HG03108 (cell line): ENCODE measurements around the gene ALS2CL.

Source experiments
- ATAC-seq: cut with Tn5 transposase; IDR thresholded peaks from one replicate; pipeline ENCODE4 v1.9.1; 2021; ENCODE audit warnings: moderate library complexity; ENCODE audit not compliant: unreplicated experiment

Gene ALS2CL

GRCh38 chr3:46716461-46717441 lies 23.3 kb upstream of the ALS2CL start:
- no peak for ATAC-seq

DNA sequence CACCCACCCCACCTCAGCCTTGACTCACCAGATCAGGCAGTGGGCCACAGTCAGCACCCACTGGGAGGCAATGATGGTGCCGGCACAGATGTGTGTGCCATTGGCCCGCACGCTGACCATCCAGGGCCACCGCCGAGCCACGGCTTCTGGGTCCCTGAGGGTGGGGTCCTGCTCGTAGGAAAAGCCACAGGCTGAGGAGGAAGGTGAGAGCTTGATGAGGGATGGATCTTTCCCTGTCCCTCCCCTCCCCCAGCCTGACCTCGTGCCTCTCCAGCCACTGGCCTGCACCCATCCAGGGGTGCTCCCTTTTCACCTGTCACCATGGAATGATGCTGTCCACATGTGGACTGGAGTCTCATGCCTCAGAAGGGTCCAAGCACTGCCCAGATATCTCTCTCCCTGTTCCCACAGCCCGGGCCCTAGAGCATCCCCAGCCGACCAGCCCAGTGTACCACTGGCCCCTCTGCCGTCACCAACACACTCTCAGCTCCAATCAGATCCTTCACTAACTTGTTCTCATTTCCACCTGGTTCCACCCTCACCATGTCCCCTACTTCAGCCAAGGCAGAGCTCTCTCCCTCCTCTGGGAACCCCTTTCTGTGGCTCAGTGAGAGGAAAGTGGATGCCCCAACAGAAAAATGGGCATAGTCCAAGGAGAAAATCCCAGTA lies 22.2 kb upstream of the ALS2CL start:
- no peak for ATAC-seq

DNA sequence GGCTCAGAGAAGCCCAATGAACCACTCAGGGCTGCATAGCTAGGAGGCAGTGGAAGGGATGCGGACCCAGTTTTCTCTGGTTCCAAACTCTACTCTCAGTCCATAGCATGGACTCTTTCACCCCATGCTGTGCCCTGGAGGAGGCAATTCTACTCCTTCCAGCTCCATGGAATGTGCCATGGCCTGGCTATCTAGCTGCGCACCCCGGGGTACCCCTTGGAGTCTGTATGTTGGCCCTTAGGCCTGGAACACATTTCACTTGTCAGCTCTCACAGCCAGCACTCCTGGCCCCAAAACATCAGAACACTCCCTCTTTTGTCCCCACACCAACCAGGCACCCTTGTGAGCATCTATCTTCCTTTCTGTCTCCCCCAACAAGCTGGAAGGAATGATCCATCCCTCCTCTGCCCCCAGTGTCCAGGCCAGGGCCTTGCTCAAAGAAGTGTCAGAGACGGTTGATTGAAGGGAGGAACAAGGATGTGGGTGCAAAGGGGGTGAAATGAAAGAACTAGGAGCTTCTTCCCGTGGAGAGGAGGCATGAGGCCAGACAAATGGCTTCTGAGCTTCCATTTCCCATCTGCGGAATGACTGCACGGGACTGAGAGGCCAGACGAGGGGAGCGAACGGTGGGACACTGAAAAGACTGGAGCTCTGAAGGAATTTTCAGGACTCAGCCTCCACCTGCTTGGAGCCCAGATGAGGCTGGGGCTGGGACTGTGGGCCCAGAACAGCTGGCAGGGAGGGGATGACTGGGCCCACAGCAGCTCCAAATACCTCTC lies 21.4 kb upstream of the ALS2CL start:
- no peak for ATAC-seq

- ATAC-seq: no peak
Measured at GRCh38 chr3:46713898-46714552, 20.5 kb upstream of the ALS2CL start.

DNA sequence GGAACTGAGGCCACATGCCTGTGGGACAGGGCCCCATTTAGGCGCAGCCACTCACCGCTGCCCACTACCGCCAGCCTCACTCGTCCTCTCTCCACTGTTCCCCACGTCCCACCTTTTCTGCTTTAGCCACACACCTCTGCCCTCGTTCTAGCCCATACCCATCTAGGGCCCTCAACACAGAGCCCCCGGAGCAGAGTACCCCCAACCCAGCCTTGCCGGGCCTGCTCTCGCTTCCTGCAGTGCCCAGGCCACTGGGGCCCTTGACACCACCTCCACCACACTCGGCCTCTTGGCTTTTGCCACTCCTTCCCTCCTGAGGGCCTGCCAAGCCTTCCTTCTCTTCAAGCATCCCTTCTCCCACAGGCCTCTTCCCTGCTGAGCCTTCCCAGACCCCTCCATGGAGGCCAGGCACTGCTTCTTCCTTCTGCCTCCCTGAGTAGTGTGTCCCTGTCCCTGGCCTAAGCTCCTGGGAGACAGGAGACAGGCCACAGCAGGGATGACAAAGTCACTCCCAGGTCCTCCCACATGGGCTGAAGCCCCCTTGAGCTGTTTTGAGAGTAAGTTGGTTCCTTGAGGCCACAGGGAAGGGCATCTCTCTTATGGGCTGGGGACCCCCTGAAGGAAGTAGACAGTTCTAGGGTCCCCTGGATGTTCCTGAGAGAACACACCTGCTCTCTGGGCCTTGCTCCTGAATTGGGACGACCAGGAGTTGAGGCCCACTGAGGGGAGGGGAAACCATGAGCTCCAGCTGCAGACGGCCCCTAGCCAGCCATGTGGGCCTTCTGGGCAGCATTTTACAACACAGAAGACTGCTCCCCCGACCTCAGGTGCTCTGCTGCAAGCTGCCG lies 19.8 kb upstream of the ALS2CL start:
- ATAC-seq: no peak

- no peak for ATAC-seq
Measured at GRCh38 chr3:46712191-46713049, 18.9 kb upstream of the ALS2CL start.

GRCh38 chr3:46711760-46712159 lies 18.3 kb upstream of the ALS2CL start:
- no peak for ATAC-seq

DNA sequence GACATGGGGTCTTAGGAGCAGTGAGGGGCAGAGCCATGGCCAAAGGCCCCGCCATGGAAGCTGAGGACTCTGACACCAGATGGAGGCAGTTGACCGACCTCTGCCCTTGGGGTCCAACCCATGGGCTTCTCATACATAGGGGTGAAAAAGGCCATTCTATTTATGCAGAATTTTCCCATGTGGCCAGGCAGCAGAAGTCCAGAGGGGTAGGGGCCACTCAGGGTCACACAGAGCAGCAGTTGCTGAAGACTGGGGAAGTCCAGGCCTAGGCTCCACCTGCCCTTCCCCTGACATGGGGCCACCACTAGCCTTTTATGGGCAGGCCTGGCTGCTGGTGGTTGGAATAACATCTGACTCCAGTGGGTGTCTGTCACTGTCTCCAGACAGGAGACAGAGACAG lies 17.8 kb upstream of the ALS2CL start:
- no peak for ATAC-seq

- no peak for ATAC-seq
Measured at GRCh38 chr3:46710671-46711295, 17.3 kb upstream of the ALS2CL start.

- no peak for ATAC-seq
Measured at GRCh38 chr3:46710229-46710628, 16.8 kb upstream of the ALS2CL start.

GRCh38 chr3:46709721-46710120 lies 16.2 kb upstream of the ALS2CL start:
- ATAC-seq: no peak

- no peak for ATAC-seq
Measured at GRCh38 chr3:46709157-46709654, 15.7 kb upstream of the ALS2CL start.

- no peak for ATAC-seq
Measured at GRCh38 chr3:46708401-46709156, 15.1 kb upstream of the ALS2CL start.

DNA sequence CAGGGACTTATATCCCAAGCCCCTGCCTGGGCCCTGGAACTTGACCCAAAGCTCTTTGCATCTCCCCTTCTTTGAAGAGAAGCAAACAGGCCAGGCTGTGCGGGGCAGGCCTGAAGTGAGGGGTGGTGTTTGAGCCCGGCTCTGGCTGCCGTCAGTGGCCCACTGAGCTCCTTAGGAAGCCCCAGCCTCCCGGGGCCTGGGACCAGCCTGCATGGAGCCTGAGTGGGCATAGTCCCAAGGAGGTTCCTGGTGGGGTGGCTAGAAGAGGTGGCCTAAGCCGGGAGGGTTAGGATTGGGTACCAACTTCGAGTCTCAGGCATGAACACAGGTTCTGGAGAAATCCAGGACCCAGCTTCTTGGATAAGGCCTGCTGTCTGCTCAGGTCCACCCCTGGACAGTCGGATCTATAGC lies 14.1 kb upstream of the ALS2CL start:
- ATAC-seq: no peak

DNA sequence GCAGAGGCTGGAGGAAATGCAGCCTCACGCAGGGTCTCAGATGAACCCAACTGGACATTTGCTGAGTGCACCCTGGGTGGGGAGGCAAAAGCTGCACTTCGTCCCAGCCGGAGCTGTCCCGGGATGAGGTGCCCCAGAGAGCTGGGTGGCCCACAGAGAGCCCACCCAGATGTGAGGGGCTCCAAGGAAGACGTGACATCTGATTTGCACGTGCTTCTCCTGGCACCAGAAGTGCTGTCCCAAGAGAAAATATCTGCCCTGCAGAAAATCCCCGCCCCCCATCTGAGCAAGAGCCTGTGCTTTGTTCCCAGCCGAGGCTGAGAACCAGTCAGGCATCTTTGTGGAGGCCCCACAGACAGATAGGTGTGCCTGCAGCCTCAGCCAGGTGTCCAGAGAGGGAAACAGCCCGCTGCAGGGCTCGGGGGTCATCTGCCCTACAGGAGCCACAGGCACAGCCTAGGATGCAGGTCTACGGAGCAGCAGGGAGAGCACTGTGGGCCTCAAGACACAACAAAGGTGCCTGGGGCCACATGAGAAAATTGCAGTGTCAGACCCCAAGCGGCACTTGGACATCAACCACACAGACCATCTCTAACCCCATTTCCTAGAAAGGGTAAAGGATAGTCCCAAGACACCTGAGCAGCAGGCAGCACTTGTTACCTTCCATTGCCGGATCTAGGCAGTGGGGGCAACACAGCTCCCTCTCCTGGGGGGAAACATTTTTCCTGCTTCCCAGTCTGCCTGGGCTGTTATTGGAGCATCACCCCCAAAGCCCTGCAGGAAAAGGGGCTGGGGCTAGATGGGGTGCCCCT lies 13.5 kb upstream of the ALS2CL start:
- no peak for ATAC-seq

DNA sequence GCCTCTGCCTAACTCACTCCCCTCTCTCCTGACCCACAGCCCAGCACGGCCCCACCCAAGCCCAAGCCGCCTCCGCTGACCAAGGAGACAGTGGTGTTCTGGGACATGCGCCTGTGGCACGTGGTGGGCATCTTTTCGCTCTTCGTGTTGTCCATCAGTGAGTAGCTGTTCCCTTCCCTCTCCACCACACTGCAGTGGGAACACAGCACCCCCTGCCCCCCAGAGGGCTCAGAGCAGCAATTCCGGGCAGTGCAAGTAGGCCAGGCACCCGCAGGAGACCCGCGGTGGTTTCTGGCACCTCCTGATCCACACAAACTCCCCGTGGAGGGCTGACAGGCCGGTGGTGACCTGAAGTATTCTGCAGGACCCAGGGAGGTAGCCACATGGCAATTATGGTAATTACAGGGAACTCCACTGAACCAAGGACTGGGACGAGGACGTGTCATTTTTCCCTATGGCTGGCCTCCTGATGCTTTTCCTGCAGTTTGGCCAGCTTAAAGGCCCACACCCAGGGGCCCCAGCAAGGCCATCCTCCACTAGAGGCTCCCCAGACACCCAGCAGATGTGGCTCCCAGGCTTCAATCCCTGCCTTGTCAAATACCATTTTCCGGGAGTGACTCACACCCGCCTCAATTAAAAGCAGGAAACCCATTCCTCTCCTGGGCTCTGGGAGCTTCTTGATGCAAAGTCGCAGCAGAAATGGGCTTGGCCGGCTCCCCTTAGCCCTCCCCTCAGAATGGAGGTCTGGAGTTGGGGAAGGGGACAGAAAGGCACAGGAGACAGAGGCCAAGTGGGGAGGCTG lies 12.5 kb upstream of the ALS2CL start:
- ATAC-seq: no peak
